Activated T-cell treated with anti-CD3 and anti-CD28 coated beads for 48 hours (primary cell): Measurements from ENCODE around the gene MCF2L.

Source experiments
- DNase-seq: peaks from one replicate; pipeline ENCODE4 v3.0.0-alpha.2; 2020; ENCODE audit warnings: low read depth

Gene MCF2L

GRCh38 chr13:112998521-112999280, 29.7 kb downstream of the MCF2L start:
- no peak for DNase-seq

DNA sequence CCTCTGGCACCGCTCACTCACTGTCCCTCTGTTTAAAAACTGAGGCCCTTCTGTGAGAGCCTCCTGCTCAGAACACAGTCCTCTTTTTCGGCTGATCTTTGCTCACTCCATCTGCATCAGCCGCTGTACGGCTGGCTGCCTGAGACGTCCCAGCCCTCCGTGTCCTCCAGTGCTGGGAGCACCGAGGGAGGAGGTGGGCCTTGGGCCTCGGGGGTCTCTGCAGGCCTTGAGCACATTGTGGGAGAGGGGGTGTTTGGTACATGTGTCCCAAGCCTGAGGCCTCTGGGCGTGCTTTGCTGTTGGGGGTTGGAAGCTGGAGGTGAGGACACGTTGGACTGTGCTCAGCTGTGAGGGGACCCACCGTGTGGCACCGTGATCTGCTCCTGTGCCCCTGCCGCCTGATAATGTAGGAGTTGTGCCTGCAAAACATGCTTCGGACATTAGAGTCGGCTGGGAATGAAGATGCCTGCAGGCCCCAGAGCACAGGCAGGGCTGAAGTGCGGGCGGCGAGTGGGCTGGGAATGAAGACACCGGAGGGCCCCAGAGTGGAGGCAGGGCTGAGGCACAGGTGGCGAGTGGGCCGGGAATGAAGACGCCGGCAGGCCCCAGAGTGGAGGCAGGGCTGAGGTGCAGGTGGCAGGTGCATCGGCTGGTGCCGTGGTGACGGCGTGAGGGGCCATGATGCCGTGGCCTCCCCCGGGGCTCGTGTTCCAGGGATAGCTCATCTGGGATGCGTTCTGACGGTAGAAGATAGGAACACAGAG, 30.6 kb downstream of the MCF2L start:
- no peak for DNase-seq

DNA sequence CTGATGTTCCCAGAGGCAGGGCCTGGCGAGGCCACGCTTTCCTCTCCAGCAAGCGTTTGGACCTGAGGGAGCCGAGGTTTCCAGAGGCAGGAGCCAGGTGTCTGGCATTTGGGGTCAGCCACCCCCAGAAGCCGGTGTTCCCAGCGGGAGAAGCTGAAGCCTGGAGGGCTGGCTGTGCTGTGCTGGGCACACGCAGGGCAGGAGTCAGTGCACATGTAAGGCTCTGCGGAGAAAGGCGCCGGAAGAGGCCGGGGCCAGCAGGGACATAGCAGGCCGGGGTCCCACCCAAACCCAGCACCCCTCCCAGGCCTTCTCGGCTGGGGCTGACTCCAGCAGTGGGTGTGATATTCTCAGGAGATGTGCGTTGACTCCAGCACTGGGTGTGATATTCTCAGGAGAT, 31.6 kb downstream of the MCF2L start:
- no peak for DNase-seq

DNA sequence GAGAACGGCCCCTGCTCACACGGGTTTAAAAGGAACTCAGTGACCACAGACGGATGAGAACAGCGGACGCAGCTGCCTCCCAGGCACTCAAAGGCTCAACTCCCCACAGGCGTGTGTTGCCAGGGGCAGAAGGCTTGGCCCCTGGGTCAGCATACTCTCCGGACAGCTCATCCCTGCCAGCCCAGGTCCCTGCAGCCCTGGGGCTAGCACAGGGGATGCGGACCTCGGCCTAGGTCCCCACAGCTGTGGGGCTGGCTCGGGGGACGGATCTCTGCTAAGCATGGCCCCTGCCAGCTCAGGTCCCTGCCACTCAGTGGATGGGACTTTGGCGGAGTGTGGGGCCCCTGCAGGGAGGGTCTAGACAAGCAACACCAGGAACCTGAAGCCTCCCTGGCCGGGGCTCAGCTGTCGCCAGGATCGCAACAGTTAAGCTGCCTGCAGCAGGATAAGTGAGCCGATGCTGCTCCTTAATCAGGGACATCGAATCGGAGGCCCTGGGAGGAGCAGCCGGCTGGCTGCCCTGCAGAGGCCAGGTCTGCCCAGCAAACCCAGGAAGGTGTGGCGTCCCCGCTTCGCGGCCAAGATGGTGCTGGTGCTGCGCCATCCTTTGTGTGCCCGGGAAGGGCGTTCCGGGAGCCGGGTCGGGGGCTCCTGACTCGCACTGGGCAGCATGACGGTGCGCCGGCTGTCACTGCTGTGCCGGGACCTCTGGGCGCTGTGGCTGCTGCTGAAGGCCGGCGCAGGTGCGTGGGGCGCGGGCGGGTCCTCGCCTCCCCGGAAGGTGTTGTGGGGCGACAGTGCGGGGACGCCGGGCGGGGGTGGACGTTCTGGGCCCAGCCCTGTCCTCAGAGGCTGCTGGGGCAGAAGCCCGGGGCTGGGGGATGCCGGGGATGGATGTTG, 32.5 kb downstream of the MCF2L start:
- DNase-seq = no peak

DNA sequence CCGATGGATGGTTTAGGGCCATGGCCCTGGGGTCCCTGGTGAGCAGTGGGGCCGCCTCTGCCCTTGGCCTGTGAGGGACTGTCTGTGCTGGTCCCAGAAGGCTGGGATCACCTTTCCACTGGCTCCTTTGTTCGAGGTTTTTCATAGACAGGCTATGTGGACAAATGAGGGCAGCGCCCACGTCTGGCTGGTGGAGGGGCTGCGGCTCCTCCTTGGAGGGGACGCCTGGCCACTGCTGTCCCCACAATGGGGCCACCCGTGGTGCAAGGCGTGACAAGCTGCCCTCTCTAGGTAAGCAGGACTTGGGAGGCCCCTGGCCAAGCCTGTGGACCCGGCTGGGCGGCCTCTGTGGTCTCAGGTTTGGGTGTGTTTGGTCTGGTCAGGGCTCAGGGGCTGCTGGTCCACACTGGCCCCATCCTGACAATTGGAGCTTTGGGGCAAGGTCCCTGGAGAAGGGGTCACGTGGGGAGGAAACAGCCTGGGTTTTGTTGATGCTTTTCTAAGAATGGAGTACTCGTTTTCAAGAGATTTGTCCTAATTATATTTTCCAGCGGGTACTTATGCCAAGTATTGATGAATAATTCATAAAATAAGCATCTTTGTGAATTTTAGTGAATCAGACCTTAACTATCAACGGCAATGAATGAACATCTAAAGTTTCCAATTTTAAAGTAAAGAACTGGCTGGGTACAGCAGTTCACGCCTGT, 33.3 kb downstream of the MCF2L start:
- no peak for DNase-seq

GRCh38 chr13:113002913-113003290, 33.9 kb downstream of the MCF2L start:
- DNase-seq = no peak

GRCh38 chr13:113004126-113004525, 35.1 kb downstream of the MCF2L start:
- no peak for DNase-seq

DNA sequence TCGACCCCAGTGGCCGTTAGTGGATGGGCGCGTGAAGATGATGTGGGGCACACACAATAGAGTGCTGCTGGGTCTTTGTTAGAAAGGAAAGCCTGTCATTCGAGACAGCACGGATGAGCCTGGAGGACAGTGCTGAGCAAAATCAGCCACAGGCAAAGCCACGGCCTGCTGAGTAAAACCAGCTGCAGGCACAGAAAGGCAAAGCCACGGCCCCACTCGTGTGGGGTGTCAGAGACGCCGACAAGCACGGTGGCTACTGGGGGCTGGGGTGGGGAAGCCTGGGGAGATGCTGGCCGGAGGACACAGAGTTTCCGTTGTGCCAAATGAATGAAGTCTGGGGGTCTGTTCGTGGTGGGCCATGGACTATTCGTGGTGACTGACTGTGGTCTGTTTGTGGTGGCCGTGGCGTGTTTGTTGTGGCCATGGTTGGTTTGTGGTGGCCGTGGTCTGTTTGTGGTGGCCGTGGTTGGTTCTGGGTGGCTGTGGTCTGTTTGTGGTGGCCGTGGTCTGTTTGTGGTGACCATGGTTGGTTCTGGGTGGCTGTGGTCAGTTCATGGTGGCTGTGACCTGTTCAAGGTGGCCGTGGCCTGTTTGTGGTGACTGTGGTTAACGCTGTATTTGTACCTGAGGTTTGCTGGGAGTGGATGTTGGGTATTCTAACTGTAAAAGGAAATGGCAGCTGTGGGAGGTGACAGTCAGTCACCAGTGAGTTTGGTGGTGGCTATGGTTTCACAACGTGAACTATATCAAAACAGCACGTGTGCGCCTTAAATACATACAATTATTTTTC, 36.3 kb downstream of the MCF2L start:
- no peak for DNase-seq

- no peak for DNase-seq
Measured at GRCh38 chr13:113005997-113006396, 37.0 kb downstream of the MCF2L start.

DNA sequence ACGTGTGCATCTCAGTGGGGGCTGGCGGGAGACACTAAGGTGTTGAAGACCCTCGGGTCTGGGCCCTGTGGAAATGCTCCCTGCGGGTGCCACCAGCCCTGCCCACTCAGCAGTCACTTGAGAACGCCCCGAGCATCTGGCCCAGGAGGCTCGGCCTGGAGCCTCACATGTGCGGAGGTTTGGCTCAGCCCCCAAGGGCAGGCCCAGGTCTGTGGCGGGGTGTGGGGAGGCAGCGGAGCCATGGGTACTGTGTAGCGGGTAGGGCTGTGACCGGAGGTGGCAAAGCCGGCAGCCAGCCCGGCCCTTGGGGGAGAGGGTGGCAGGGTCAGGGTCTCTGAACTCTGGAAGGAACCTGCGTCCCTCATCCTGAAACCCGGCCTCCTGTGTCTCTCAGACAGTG, 37.6 kb downstream of the MCF2L start:
- no peak for DNase-seq

DNA sequence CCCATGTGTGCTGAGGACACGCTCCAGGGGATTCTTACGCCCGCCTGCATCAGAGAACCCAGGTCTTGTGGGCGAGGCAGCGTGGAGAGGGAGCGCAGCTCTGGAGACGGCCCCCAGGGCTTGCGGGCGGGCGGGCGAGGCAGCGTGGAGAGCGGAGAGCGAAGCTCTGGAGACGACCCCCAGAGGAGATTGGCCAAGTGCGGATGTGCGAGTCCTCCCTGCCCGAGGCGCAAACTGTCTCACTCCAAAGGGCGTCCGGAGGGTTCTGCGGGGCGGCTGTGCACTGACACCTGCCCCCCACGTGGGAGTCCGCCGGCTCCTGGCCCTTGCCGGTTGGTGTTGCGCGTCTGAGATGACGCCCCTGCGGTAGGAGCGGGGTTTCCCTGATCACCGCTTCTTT, 39.8 kb downstream of the MCF2L start:
- no peak for DNase-seq

- DNase-seq = no peak
Measured at GRCh38 chr13:113009743-113010509, 40.9 kb downstream of the MCF2L start.

DNA sequence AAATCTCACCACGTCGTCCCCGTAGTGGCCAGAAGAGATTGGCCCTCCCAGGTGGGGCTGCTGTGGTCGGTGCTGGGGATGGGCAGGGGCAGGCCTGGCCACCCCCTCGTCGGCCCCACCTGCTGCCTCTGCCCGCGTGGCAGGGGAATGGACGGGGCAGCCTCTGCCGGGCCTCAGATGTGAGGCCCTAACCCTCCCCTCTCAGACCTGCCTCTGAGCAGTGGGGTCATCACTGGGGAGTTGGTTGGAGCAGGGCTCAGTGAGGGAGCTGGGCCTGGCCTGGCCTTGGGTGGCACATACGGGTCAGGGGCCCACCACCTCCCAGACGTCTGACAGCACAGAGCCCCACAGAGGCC, 41.5 kb downstream of the MCF2L start:
- DNase-seq = no peak

DNA sequence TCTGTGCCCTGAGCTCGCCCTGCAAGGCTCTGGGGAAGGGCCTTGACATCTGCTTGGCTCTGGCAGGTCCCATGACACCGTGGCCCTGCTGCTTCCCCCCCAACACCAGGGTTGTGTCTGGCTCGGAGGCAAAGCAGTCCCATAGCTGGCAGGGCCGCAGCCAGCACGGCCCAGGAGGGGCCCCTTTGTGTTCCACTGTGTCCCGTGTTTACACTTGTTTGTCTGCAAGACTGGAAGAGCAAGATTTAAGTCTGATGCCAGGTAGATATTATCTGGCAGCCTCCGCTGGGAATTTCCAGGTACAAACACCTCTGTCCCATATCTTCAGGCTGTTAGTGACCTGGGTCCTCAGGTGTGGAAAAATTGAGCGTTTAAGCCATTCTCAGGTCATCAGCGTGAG, 44.3 kb downstream of the MCF2L start:
- DNase-seq = no peak

GRCh38 chr13:113013878-113014751, 45.1 kb downstream of the MCF2L start:
- DNase-seq = no peak

DNA sequence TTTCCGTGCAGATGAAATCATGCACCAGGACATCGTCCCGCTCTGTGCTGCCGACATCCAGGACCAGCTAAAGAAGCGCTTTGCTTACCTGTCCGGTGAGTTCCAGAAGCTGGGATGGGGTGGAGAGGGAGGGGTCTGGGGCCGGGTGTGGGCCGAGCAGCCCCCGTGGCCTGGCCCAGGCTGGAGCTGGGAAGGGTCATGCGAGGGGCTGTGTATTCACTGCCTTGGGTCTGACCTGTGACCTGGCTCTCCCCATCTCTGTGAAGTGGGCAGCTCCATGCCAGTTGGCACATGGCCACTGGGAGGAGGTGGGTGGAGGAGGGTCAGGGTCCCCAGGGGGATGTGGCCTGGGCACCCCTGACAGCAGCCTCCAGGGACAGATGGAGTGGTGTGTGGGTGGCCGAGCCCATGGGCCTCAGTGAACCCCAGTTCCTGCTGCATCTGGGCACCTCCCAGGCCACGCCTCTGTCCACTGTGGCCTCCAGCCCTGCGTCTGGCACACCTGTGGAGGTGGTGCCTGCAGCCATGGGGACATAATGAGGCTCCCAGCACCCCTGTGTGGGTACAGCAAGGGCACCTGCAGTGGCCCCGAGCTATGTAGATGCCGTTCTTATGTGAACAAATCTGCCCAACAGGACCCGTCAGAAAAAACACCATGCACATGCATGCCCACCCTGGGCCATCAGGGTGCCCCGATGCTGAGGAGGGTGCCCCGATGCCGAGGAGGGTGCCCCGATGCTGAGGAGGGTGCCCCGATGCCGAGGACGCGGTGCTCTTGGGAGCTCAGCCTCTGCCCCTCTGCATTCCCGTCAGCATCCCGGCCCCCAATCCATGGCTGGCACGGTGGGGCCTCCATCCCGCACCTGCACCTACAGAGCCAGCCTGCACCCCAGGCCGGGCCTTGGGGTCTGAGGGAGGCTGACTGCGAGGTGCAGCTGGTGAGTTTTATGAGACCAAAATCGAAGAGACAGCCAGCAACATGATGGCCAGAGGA, 46.0 kb downstream of the MCF2L start:
- DNase-seq = no peak

GRCh38 chr13:113015826-113016525, 47.0 kb downstream of the MCF2L start:
- DNase-seq = no peak
